Activated naive CD4-positive, alpha-beta T cell (primary cell): Measurements from ENCODE around the gene HEPN1.

ENCODE experiments used
- DNase-seq, 4 experiments: peaks; one replicate each; lab custom pipeline; 2025; lab: John Stamatoyannopoulos, UW

HEPN1 gene

GRCh38 chr11:124899383-124900145 lies 19.5 kb upstream of the HEPN1 start:
- no peak for DNase-seq

- DNase-seq, result no peak
These were observed 18.6 kb upstream of the HEPN1 start for GRCh38 chr11:124900464-124900863.

- no peak for DNase-seq
These were observed 16.4 kb upstream of the HEPN1 start for GRCh38 chr11:124902616-124903015.

GRCh38 chr11:124915541-124916369 lies 3.3 kb upstream of the HEPN1 start:
- peak in 1 of 4 experiments; percentile 12 for DNase-seq

GRCh38 chr11:124916370-124916710 lies 2.7 kb upstream of the HEPN1 start:
- DNase-seq, result no peak

- DNase-seq, result no peak
These were observed 1.9 kb upstream of the HEPN1 start for GRCh38 chr11:124917115-124917637.

- DNase-seq, result no peak
These were observed 848 bp downstream of the HEPN1 start for GRCh38 chr11:124919898-124920297.

- DNase-seq, result no peak
These were observed 1.3 kb downstream of the HEPN1 start for GRCh38 chr11:124920356-124920755.

- DNase-seq, result peak; percentile 18 to 69 (median 58)
These were observed 2.0 kb downstream of the HEPN1 start for GRCh38 chr11:124920870-124921609.

- DNase-seq, result no peak
These were observed 3.8 kb downstream of the HEPN1 start for GRCh38 chr11:124922831-124923230.

GRCh38 chr11:124923296-124923695 lies 4.2 kb downstream of the HEPN1 start:
- DNase-seq, result peak in 1 of 4 experiments; percentile 9

- DNase-seq, result no peak
These were observed 10.1 kb downstream of the HEPN1 start for GRCh38 chr11:124928942-124929665.

- DNase-seq, result no peak
These were observed 11.7 kb downstream of the HEPN1 start for GRCh38 chr11:124930799-124931198.

- no peak for DNase-seq
These were observed 16.0 kb downstream of the HEPN1 start for GRCh38 chr11:124934862-124935547.

- no peak for DNase-seq
These were observed 16.8 kb downstream of the HEPN1 start, which contains the start of gene HEPACAM for GRCh38 chr11:124935548-124936514. Gene HEPACAM, minus strand, starts transcription at chr11:124936047. Its CDS starts 41 bp downstream, at chr11:124936006.

GRCh38 chr11:124937336-124937935 lies 18.4 kb downstream of the HEPN1 start:
- DNase-seq, result no peak

GRCh38 chr11:124938206-124938765 lies 19.2 kb downstream of the HEPN1 start:
- DNase-seq, result no peak

GRCh38 chr11:124938970-124939369 lies 19.9 kb downstream of the HEPN1 start:
- no peak for DNase-seq

GRCh38 chr11:124941703-124942102 lies 22.7 kb downstream of the HEPN1 start:
- no peak for DNase-seq
